Heart left ventricle (tissue), 16 donors: ENCODE data around the gene ARHGEF11. TPM values are rescaled to one million over a fixed set of nuclear protein-coding genes. Genes with fewer than 3 reads are reported as not detected.

ENCODE experiments used
- ATAC-seq, 4 donors: fragments of 200-7000 bp; cut with Tn5 transposase; one replicate each; pipeline ENCODE4 v1.9.1; 2020 to 2022; ENCODE audit warnings: moderate library complexity in 4 of 4, mild to moderate bottlenecking in 3 of 4, moderate number of reproducible peaks in 1 of 4
- DNase-seq, 5 donors: peaks; one replicate each; pipeline ENCODE4 v3.0.0-alpha.2; 2020
- H3K27ac ChIP-seq, 12 donors: fragments of 200-600 bp; sonication (generic) in 4 of 12; one replicate each; pipeline versions ENCODE4 v1.5.0 to v1.8.0; 2016 to 2022; ENCODE audit warnings: mild to moderate bottlenecking in 2 of 12
- H3K27me3 ChIP-seq, 9 donors: fragments of 200-600 bp; sonication (generic) in 2 of 9; one replicate each; pipeline versions ENCODE4 v1.5.1 to v1.8.0; 2016 to 2022; ENCODE audit warnings: mild to moderate bottlenecking in 3 of 9
- H3K36me3 ChIP-seq, 9 donors: fragments of 200-600 bp; sonication (generic) in 2 of 9; one replicate each; pipeline versions ENCODE4 v1.5.0 to v1.8.0; 2018 to 2022; ENCODE audit warnings: mild to moderate bottlenecking in 2 of 9
- H3K4me1 ChIP-seq, 12 donors: fragments of 200-600 bp; sonication (generic) in 4 of 12; one replicate each; pipeline versions ENCODE4 v1.5.0 to v1.8.0; 2016 to 2022; ENCODE audit warnings: mild to moderate bottlenecking in 3 of 12
- H3K4me3 ChIP-seq, 12 donors: fragments of 200-600 bp; sonication (generic) in 4 of 12; one replicate each; pipeline versions ENCODE4 v1.5.0 to v1.8.0; 2017 to 2022; ENCODE audit warnings: mild to moderate bottlenecking in 9 of 12, moderate library complexity in 4 of 12
- H3K9me3 ChIP-seq, 12 donors: fragments of 200-600 bp; sonication (generic) in 4 of 12; one replicate each; pipeline versions ENCODE4 v1.5.0 to v1.8.0; 2016 to 2022; ENCODE audit warnings: mild to moderate bottlenecking in 1 of 12
- POLR2A ChIP-seq, 2 donors: fragments of 450-650 bp; IDR thresholded peaks; one replicate each; pipeline ENCODE4 v1.6.1; 2017; ENCODE audit warnings: antibody characterized with exemption in 2 of 2, mild to moderate bottlenecking in 2 of 2, moderate library complexity in 2 of 2
- WGBS, 4 donors: extraction: QIAGEN DNeasy Blood & Tissue Kit in 2 of 4; methylation state at CpG; one replicate each; pipeline versions ENCODE4 v1.1.5 to v1.1.7; 2013 to 2018; 5-methylcytosine and 5-hydroxymethylcytosine counted together
- intact Hi-C, 10 donors: fragments of 100-400 bp; cut with DNase I; formaldehyde crosslinking; loops; one replicate each; pipeline versions ENCODE4 v1.11.1 to v1.14.2; 2022
- polyA plus RNA-seq, 2 donors: library from polyadenylated mRNA; stranded (reverse); fragments of 200-250 nt; gene quantifications; one replicate each; pipeline ENCODE4 v1.2.3, GENCODE V29; 2013
- total RNA-seq, 9 donors: library from RNA; depleted of rRNA in 2 of 9; stranded (reverse); fragments of >200 nt in 2 of 9; fragmentation: NEBNext Ultra II Directional in 3 of 9; extraction: Animal tissue kit (Norgen Biotek cat#: 25700) in 3 of 9; gene quantifications; one replicate each; pipeline versions ENCODE4 v1.1.0 to v1.2.4, GENCODE V29; 2016 to 2023
- TF ChIP-seq, protein P1 (sequence below), 12 donors: fragments of 200-600 bp; sonication (generic) in 4 of 12; IDR thresholded peaks; one replicate each; pipeline versions ENCODE4 v1.5.0 to v1.8.0; 2018 to 2022; ENCODE audit warnings: antibody characterized with exemption in 12 of 12, mild to moderate bottlenecking in 5 of 12
- donor health status: ischemic (EF 13 %, LVEDD 7.1; RV severe dilation, severe dysfunction).
- donor health status: healthy with polysubstance abuse.
- donor health status: DM: no; HTN: yes; CAD: no.
- donor health status: DM: no; HTN: no; CAD: no.
- donor health status: ischemic (EF 25% LVEDD 6.9; RV normal size, moderate dysfunction).
- donor health status: ischemic (EF 25% LVEDD 5.7; RV mildly dilated, moderate dysfunction).
- donor health status: healthy.
- donor health status: DM: yes; HTN: yes; CAD: no.
- donor health status: ischemic (EF 35%, LVEDD 5.7; RV mildly dilated, moderate dysfunction).
- donor health status: nonischemic (EF 11% LVEDD 7.7; RV severe dilation, severe dysfunction).
- donor health status: DM: yes; HTN: yes; CAD: no.
- donor health status: PGD.
- donor health status: ischemic (EF 29% LVEDD 5.4; RV normal size, mild dysfunction).
- donor health status: nonischemic (EF 23%, LVEDD 6.1; RV moderate dilation, normal function).

Gene ARHGEF11
- total and polyA plus RNA-seq, 11 donors, result 12.2 to 44.1 (median 30.0) TPM

DNA sequence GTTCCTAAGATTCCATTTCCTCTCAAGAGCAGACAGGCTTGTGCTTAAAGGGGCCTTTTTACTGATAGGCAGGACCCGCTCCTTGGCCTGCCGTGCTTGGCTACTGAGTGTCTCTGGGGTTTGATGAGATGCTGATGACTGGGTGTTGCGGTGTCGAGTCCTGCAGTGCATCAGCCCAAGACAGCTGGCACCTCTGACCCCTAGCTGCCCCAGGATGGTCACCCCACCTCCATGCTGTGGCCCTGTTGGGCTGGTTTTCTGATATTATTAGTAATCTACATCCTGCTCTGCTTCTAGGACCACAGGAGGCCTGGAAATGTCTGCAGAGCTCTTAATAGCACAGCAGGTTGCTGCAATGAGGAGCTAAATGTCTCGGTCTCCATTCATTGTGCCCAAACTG, 96.4 kb downstream of the ARHGEF11 start:
- Histone ChIP-seq H3K27me3 (no peaks in the 10 kb centered on the region), H3K4me1 (no peaks in the 10 kb centered on the region), H3K27ac (no peak overlapping the region), H3K9me3 (no peaks in the 10 kb centered on the region), H3K4me3 (no peak overlapping the region), H3K36me3 (peaks cover 0 to 100% (median 96%) of the 10 kb centered on the region in 9 donors)
- DNase-seq (peak in 1 of 5 donors; percentile 11), ATAC-seq (no peak)
- intact Hi-C loops, result no loop called here
- TF ChIP-seq, protein P1, sequence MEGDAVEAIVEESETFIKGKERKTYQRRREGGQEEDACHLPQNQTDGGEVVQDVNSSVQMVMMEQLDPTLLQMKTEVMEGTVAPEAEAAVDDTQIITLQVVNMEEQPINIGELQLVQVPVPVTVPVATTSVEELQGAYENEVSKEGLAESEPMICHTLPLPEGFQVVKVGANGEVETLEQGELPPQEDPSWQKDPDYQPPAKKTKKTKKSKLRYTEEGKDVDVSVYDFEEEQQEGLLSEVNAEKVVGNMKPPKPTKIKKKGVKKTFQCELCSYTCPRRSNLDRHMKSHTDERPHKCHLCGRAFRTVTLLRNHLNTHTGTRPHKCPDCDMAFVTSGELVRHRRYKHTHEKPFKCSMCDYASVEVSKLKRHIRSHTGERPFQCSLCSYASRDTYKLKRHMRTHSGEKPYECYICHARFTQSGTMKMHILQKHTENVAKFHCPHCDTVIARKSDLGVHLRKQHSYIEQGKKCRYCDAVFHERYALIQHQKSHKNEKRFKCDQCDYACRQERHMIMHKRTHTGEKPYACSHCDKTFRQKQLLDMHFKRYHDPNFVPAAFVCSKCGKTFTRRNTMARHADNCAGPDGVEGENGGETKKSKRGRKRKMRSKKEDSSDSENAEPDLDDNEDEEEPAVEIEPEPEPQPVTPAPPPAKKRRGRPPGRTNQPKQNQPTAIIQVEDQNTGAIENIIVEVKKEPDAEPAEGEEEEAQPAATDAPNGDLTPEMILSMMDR (IDR thresholded peaks at IDR 0.05), result no peak
- TF ChIP-seq POLR2A (IDR thresholded peaks at IDR 0.05), result no peak
- 85 to 100% (median 89%) methylated on average over 1 to 5 of the region's 5 CpGs for WGBS, 4 donors

DNA sequence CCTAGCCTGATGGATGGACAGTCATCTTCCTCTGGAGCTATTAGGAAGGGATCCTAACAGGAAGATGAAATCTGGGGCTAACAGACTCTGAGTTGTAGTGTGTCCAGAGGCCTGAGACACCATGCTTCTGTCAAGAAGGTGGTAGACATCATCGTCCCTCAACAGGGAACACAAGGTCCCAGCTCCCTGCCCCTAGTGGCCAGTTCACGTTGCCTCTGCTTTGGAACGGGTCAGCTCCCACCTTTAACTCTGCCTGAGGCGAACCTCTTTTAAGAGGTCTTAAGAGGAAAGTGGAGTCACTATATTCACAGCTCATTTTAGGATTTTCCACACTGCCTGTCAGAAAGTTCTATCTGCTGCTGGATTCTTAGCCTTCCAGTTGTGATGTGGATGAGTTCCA, 96.8 kb downstream of the ARHGEF11 start:
- Histone ChIP-seq H3K4me3 (no peak overlapping the region), H3K27ac (no peak overlapping the region), H3K4me1 (no peaks in the 10 kb centered on the region), H3K36me3 (peaks cover 0 to 100% (median 96%) of the 10 kb centered on the region in 9 donors), H3K27me3 (no peaks in the 10 kb centered on the region), H3K9me3 (no peaks in the 10 kb centered on the region)
- intact Hi-C loops, result no loop called here
- DNase-seq (peak in 1 of 5 donors; percentile 11), ATAC-seq (no peak)
- no peak for TF ChIP-seq POLR2A (IDR thresholded peaks at IDR 0.05)
- TF ChIP-seq, protein P1 (IDR thresholded peaks at IDR 0.05), result peak in 2 of 12 donors; percentile 6 to 12
- 67 to 79% (median 77%) methylated on average over 4 of the region's 4 CpGs for WGBS, 4 donors

DNA sequence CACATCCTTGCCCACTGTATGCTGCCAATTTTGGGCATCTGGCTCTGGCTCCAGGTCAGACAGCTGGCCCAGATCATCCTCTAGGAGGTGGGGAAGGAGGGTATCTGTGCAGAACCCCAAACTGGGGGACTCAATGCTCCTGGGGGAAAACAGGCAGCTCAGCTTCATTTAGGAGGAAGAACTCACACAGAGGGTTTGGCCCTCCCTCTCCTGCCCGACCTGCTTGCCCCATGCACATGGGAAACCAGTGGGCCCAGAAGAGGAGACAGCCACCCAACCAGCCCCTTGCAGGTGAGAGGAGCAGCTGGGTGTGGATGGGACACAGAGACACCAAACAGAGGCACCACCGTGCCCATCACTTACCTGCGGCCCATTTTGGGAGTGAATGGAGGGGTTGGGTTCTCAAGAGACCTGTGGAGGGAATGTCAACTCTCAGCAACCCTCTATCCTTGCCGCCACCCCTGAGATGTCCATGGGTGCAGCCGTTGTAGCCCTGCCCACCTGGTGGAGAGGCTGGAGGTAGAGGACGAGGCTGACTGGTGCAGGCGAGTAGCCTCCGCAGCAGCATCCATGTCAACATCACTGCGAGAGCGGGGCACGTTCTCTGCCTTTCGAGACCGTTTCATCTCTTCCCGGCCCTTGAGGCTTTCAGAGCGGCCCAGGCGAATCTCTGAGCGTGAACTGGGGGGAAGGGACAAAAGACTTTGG, 97.6 kb downstream of the ARHGEF11 start:
- TF ChIP-seq POLR2A (IDR thresholded peaks at IDR 0.05), result no peak
- TF ChIP-seq, protein P1 (IDR thresholded peaks at IDR 0.05), result no peak
- no peak overlapping the region for H3K4me3 ChIP-seq
- WGBS, 4 donors, result 93 to 98% (median 96%) methylated on average over 16 to 17 of the region's 17 CpGs
- DNase-seq (peak in 1 of 5 donors; percentile 13), ATAC-seq (no peak)
- no peaks in the 10 kb centered on the region for H3K9me3 ChIP-seq
- H3K4me1 ChIP-seq, result no peaks in the 10 kb centered on the region
- H3K36me3 ChIP-seq, result peaks cover 0 to 100% (median 98%) of the 10 kb centered on the region in 9 donors
- H3K27ac ChIP-seq, result no peak overlapping the region
- no peaks in the 10 kb centered on the region for H3K27me3 ChIP-seq
- intact Hi-C loops, result no loop called here

DNA sequence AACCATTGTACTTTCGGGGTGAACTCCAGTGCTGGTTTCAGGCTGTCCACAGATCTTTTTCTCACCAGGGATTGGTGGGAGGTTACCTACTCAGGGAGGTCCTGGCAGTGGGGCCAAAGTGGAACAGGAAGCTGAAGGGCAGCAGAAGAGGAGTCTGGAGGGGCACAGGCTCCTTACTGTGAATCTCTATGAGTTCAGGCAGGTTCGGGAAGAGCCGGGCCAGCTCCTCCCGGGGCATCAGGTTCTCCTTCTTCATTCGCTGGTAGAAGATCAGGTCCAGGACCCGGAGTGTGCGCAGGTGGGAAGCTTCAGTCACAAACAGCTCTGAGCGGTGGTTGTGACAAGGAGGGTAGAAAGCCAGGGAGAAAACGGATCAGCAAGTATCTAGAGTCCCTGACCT, 98.4 kb downstream of the ARHGEF11 start:
- Histone ChIP-seq H3K9me3 (no peaks in the 10 kb centered on the region), H3K36me3 (peaks cover 0 to 100% (median 99%) of the 10 kb centered on the region in 9 donors), H3K4me1 (no peaks in the 10 kb centered on the region), H3K27ac (no peak overlapping the region), H3K27me3 (no peaks in the 10 kb centered on the region), H3K4me3 (no peak overlapping the region)
- ATAC-seq (no peak), DNase-seq (peak in 1 of 5 donors; percentile 5)
- intact Hi-C loops, result no loop called here
- TF ChIP-seq, protein P1 (IDR thresholded peaks at IDR 0.05), result no peak
- no peak for TF ChIP-seq POLR2A (IDR thresholded peaks at IDR 0.05)
- WGBS, 4 donors, result 94 to 96% (median 95%) methylated on average over 9 of the region's 9 CpGs
